ENCODE results near the gene LZTR1.
A peak's percentile ranks its signal among the peaks of the same experiment; 100 is the strongest.
"Not testable (repeated sequence)": the region's sequence is repeated elsewhere in the genome, so short reads cannot be mapped to it uniquely, and the experiment has no call there.

The LZTR1 gene

DNA sequence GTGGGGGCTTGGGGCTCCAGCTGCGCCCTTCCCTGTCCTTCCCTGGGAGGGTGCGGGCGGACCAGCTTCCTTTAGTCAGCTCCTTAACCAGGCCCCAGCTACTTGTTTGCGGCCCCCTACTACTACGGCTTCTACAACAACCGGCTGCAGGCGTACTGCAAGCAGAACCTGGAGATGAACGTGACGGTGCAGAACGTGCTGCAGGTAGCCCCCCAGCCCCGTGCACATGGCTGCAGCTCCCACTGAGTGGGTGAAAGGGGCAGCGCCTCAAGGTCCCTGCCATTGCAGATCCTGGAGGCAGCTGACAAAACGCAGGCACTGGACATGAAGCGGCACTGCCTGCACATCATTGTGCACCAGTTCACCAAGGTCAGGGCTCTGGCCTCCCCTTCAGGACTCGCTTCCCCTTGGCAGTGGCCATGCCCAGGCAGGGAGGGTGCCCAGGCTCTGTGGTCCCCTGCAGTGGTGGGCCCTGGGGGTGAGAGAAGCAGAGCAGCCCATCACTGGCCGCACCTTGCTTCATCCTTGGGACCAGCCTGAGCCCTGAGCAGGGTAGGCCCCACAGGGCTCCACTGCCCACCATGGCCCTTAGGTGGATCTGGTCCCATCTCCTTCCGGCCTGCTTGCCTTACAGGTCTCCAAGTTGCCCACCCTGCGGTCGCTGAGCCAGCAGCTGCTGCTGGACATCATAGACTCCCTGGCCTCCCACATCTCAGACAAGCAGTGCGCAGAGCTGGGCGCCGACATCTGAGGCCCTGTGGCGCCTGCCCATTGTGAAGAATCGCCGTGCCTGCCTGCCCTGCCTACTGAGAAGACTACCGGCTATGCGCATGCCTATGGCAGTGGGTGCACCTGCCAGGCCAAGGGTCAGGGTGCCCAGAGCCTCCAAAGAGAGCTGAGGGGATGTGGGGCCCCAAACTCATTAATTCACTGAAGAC is 14.8 kb downstream of the LZTR1 start:
- no peak for DNase-seq (ENCODE audit: low read depth, low spot score)

DNA sequence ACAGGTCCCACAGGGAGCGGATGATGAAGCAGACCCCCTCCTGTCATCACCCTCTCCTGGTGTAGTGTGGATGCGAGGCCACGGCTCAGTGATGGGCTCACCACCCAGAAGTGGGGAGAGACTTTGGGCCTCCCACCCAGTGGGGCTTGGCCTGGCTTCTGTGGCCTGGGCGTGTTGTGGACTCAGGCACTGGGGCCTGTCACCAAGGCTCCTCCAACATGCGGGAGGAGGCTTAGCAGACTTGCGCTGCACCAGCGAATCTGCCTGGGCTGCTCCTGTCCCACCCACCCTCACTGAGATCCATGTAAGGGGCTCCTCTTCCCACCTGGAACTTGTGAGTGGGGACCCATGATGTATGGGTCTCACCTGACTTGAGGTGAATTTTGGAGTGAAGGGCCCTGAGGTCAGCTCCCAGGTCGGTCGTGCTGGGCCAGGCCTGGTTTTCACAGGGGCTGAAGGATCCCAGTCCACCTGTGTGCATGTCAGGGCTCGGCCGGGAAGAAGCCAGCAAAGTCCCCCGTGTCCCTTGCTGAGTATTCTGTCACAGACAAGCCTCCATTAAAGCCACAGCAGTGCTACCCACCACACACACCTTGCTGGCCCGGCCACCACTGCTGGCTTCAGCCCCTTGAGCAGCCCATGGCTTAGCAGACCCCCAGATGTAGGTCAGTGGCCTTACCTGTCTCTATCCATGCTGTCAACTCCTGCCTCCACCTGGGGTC is 15.6 kb downstream of the LZTR1 start:
- DNase-seq (ENCODE audit: low read depth, low spot score), result no peak

DNA sequence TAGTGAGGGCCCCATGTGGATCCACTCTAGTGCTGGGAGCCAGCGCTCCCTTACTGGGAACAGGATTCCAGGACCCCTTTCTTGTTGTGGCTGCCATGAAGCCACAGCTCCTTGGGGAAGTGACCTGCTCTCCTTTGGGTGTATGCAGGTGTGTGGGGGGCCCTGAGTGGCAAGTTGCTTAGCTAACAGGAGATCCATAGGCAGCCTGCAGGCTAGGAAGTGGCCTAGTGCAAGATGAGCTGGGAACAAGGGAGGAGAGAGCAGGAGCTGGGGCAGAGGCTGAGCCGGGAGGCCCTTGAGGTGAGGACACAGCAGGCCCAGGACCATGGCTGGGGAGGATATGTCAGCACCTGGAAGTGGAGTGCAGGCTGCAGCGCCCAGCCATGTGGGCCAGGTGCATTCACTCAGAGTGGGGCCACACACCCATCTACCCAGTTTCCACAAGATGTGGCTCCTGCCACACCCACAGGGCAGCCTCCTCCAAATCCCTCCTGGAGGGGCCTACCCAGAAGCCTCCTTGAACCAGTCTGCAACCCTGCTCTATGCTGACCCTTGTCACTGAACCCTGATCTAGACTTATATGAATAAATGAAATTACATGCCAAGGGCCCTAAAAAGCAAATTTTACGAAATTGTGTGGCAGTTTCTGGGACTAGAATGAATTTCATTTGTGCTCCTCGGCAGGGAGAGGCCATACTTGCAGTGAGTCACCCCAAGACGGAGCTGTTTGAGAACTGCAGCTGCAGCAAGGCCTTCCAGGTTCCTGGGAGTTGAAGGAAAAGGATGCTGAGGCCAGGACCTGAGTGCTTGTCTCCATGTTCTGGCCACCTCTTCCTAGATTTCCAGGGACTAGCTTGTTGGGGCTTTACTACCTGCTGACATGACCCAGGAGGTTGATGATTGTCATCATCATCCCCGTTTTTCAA is 16.6 kb downstream of the LZTR1 start:
- no peak for DNase-seq (ENCODE audit: low read depth, low spot score)

DNA sequence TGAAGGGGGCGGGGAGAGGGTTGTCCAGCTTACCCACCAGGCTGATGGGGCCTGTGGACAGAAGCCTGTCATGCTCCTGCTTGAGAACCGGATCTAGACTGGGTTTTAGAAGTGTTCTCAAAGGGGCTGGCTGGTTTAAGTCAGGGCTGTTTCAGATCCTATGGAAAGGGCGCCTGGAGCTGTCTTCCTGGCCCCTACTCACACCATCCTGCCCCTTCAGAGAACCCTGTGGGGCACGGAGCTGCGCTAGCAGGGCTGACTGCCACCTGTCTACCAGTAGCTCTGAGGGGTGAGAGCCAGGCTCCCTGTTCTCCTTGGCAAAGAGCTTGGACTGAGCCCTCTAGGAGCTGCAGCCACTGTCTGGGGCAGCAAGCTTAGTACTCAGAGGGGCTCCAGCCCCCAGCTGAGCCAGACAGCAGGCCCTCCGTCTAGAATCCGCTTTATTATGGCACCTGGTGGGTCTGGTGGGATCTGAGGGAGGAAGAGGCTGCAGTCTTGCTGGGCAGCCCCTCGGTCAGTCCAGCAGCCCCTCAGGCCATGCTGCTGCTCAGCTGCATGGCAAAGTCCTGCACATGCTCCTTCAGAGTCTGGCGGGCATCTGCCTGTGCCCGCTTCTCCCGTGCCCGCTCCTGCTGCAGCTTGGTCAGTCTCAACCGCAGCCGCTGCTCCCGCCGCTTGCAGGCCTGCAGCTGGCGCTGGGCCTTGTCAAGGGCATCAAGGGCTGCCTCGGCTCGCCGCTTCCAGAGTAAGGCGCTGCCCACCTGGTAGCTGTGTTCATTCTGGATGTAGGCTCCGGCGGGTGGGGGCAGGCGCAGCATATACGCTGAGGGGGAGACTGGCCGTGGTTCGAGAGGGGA is 17.5 kb downstream of the LZTR1 start:
- DNase-seq (ENCODE audit: low read depth, low spot score), result no peak

DNA sequence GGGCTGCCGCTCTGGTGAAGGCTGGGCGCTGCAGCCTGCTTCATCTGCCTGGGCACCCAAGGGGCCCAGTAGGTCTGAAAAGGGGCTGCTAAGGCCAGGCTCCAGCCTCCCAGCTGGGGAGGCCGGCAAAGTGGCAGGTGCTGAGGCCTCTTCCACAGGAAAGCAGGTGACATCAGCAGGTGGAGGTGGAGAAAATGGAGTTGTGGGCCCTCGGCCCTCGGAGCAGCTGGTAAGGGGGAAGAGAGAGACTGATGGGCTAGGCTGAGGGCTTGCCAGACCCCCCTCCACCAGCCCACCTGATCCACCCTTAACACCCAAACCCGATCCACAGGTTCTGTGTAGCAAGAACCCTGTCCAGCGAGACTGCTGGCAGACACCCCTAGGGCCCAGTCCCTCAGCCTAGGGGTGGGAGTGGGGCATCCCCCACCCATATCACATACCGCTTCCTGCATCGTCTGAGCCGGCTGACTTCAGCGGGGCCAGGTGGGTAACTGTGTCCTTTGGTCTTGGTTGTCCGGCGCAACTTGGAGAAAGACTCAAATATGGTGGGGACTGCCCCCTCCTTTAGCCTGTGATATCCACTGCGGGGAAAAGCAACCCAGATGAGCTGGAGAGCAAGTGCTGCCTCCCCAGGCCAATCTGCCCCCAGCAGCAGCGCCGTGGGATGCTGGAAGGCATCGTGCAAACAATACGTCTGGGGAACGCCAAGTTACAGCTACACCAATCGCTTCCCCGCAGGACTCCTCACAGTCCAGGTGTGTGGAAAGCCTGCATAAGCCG is 18.3 kb downstream of the LZTR1 start:
- no peak for DNase-seq (ENCODE audit: low read depth, low spot score)

DNA sequence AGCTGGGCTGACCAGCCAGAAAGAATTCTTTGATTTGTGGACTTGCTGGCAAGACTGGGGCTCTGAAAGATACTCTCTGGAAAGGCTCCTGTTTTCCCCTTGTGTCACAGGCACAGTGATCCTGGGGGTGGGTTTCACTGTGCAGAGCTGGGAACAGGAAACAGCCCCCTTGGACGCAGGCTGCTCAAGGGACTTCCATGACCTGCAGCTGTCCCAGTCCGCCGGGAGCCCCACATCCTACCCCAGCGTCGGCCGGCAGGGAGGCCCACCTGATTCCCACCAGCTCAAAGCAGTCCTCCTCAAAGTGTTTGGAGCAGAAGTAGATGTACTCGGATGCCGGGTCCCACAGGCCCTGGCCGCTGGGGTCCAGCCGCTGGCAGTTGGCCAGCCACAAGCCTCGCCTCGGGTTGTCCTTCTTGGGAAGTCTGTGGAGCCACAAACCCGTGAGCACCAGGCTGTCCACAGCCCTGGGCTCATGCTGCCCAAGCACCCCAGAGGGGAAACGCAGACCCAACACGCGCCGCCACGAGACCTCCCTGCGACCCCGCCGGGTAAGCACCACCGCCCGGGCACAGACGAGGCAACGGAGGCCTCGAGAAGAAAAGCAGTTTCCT is 19.0 kb downstream of the LZTR1 start:
- DNase-seq (ENCODE audit: low read depth, low spot score), result no peak

DNA sequence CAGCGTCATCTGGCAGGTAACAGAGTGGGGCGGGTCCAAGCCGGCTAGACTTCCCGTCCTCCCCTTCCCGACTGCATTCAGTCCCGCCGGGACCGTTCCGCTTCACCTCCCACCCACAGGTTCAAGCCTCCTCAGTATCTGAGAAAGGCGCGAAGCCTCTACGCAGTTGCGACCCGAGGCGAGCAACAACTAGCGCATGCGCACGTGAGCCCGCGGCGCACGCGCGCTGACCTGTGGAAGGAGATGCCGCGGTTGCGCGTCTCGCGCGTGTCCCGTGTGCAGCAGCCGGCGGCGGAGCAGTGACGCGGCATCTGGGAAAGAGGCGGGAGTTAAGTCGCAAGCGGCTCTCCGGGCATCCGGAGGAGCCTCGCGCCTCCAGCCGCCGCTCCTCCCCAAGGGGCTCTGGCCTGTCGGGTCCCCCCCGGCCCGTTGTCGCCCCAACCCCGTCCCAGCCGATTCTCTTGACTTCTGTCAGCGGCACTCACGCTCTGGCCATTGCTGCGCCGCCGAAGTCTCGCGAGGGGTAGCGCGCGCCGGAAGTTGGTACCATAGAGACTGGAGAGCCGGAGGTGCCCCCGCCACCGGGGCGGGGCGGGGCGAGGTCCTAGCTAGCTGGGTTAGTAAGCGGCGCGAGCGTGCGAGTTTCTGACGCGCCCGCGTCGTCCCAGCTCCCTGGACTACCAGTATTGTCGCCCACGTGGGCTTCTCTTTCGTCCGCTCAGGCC is 19.7 kb downstream of the LZTR1 start, which contains the start of gene THAP7:
Gene THAP7 (minus strand): TSS at position 518 of the 725 bp plus-strand sequence. CDS start 207 bp downstream, at position 311.
- peak; percentile 81 for DNase-seq (ENCODE audit: low read depth, low spot score)

DNA sequence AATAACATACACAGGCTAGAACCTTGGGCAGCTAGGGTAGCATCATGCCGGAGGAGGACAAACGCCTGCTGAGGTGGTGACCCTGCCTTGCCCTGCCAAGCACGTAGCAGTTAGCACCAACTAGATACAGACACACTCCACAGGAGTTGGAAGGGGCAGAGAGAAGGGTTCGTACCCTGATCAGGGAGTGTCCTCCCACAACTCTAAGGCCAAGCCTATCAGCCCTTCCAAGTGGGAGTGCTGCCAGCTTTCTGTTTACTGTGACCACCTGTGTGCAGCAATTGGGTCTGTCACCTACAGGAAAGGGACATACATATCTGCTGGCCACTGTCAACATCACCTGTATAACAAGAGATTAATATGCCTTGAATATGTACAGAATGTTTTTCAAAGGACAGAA is 21.7 kb downstream of the LZTR1 start:
- no peak for DNase-seq (ENCODE audit: low read depth, low spot score)

DNA sequence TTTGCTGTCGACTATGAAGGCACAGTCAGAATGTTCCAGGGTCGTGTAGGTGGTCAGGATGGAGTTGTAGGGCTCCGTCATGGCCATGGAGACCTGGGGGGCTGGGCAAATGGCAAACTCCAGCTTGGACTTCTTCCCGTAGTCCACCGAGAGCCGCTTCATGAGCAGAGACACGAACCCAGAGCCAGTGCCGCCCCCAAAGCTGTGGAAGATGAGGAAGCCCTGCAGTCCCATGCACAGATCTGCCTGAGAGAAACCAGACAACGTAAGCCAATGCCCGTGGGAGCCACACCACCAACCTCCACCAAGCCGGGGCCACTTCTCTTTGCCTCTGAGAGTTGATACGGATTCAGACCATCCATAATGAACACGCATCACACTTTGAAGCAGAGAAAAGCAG is 27.1 kb downstream of the LZTR1 start:
- DNase-seq (ENCODE audit: low read depth, low spot score), result not testable (repeated sequence)

DNA sequence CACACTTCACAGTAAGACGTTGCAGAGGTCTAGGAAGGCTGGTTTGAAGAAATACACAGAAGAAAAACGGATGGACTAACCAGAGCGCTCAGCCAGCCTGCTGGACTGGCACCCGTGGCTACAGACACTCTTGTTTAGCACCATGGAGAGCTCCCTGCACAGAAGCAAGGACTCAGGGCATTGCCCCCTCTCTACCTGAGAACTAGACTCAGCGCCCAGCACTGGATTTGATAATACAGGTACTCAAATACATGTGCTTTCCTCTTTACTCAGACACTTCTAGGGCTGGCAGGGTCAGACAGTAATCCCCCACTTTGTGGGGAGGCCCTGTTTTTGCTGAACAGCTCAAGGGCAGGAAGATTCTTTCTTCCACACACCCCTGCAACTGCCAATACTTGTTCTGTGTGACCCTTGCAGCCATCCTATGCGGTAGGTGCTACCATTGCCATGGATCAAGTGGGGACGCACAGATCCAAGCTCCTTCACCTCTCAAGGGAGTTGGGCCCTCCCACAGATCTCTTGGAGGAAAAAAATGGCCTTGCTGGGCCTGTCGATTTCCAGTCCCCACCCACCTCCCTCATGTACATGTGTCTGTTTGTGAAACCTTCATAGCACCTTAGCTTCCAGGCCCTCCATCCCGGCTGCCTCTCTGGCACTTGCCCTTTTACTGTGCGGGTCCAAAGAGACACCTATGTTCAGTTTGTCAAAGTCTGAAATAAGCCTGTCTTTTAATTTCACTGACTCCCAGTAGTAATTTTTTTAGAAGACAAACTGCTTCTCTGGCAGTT is 27.7 kb downstream of the LZTR1 start:
- DNase-seq (ENCODE audit: low read depth, low spot score), result no peak

DNA sequence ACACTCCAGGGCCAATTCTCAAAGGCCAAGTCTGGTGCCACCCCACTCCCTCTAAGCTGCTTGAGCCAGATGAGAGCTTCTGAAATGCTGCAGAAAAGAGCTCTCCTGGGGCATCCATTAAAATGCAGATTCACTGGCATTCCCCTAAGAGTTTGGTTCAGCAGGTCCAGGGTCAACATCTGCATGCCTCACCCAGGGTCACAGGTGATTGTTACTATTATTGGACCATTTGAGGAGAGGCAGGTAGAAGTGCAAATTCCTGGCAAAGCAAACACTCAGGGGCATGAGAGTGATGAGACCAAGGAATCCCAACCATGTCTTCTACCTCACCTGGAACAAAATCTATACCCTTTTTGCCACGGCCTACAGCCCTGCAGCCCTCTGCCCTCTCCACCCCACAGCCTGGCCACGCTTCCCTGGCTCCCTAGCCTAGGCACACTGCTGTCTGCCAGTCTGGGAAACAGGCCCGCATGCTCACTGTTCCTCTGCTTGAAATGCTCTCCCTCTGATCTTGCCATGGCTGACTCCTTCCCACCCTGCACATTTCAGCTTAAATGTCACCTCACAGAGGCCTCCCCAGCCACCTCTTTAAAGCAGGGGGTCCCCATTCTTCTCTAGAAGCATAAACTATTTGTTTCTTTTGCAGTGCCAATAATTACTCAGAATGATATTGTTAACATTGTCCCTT is 28.5 kb downstream of the LZTR1 start:
- no peak for DNase-seq (ENCODE audit: low read depth, low spot score)

DNA sequence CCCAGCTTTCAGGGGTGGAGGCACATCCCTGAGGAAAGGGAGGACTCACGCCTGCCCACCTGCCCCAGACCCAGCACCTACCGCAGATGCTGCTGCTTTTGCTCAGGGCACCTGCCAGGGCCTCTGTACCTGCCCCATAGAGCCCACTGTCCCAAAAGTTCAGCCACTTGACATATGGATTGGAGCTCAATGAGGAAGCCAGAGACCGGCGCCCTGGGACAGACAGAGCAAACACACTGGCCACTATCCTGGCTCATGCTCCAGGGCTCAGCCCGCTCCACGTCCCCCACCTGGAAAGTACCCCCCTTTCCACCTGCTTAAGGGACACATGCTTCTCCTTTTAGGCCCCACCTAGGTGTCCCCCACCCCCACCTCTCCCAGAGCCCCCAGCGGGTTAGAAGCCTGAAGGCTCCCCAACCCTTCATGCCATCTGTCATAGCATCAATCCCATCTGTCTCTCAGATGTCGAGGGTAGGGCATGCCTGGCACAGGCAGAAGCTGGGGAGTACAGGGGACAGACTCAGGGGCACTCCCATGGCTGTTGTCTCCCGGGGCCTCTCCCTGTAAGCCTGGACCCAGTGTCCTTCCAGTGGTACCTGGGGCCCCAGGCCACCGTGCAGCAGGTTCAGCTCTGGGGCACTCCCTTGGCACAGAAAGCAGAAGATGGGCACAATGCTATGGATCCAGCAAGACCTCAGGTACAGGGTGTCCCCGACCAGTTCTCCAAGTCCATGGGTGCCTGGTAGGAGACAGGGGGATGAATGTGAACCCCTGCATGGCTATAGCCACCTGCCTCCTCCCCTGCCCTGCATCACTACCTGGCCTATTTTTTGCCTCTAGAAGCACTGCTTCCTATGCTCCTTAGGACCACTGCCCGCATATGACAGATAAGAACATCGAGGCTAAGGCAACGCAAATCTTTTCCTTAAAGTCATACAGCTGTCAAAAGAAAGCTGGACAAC is 30.6 kb downstream of the LZTR1 start:
- no peak for DNase-seq (ENCODE audit: low read depth, low spot score)

DNA sequence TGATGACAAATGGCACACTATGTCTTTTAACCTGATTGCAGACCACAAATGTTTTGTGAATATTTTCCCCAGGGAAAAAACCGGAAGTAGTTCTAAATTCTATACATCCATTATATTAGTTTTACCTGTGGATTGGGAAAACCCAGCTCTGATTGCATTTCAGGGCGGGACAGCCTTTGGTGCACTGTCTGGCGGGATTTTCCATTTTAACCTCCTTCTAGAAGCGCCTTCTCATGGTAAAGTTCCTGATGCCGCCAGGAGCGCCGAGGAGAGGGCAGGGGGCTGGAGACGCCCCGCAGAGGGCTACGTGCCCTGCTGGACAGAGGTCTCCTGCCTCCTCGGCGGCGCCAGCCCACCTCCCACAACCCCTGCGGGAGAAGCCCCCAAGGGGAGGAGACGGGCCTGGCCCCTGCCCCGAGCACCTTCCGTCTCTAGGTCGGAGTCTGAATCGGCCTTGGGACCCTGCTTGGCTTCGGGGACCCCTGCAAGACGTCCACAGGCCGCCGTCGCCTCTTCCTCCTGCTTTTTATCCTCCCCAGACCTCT is 31.6 kb downstream of the LZTR1 start:
- DNase-seq (ENCODE audit: low read depth, low spot score), result no peak

DNA sequence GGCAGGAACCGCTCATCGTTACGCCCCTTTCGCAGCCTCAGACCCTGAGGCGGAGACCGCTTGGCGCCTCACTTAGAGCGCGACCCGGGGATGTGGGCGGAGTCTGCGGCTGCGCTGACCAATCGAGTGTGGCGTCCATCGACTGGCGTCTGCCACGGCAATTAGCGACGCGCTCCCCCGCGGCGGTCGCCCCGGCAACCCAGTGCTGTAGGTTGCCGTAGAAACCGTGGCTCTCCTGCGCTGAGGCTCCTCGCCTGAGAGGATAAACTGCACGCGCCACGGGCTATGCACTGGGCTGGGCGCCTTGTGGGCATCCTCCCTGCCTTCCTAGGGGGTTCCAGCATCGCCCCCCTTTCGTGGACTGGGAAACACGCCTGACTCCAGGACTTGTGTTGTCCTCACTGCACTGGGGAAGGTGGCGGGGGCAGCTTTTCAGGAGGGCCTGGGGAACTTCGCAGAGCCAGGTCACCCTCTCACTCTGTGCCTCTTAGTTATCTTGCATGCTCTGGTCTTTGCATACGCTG is 32.2 kb downstream of the LZTR1 start:
- DNase-seq (ENCODE audit: low read depth, low spot score), result peak; percentile 57

DNA sequence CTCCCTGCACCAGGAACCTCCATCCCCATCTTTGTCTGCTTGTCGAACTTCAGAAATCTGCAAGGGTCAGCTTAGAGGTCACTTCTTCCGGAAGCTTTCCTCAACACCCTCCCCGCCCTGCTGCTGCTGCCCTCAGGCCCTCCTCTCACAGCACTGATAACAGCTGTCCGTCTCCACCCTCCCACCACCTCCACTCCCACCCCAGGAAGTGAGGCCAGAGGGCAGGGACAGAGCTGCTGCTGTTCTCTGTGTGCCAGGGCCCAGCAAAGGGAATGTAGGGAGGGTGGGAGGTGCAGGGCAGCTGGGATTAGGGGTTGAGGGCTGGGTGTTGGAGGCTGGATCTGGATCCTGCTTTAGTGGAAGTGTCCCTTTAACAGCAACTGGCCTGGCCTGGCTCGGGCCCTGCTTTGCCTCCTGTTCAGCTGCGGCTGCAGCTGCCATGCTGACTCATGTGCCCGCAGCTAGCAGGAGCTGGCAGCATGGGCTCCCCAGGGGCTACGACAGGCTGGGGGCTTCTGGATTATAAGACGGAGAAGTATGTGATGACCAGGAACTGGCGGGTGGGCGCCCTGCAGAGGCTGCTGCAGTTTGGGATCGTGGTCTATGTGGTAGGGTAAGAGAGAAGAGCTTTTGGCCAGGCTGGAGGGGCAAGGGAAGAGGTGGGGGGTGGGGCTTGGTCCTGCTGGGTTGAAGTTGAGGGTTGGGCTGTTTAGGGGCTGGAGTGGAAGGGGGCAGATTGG is 32.8 kb downstream of the LZTR1 start, which contains the start of gene P2RX6:
Gene P2RX6 (plus strand): TSS at position 440 of the 740 bp plus-strand sequence. CDS start 10 bp downstream, at position 450.
- DNase-seq (ENCODE audit: low read depth, low spot score), result no peak
